Body of pancreas (tissue), 4 donors: ENCODE data around the gene LAMP1.

Experiments used
- POLR2A ChIP-seq, 3 donors: fragments of 450-650 bp; IDR thresholded peaks; one replicate each; pipeline ENCODE4 v1.6.1; 2016; ENCODE audit warnings: antibody characterized with exemption in 3 of 3, mild to moderate bottlenecking in 2 of 3
- TF ChIP-seq, protein P1 (sequence below), 7 experiments: fragments of 450-650 bp in 4 of 7; fragments of 200-600 bp in 3 of 7; sonication (generic) in 3 of 7; IDR thresholded peaks; one replicate each; pipeline ENCODE4 v1.5.1; 2016 to 2019; ENCODE audit warnings: antibody characterized with exemption in 7 of 7

GRCh38 chr13:113350938-113351335, 53.9 kb downstream of the LAMP1 start:
- TF ChIP-seq, protein P1, sequence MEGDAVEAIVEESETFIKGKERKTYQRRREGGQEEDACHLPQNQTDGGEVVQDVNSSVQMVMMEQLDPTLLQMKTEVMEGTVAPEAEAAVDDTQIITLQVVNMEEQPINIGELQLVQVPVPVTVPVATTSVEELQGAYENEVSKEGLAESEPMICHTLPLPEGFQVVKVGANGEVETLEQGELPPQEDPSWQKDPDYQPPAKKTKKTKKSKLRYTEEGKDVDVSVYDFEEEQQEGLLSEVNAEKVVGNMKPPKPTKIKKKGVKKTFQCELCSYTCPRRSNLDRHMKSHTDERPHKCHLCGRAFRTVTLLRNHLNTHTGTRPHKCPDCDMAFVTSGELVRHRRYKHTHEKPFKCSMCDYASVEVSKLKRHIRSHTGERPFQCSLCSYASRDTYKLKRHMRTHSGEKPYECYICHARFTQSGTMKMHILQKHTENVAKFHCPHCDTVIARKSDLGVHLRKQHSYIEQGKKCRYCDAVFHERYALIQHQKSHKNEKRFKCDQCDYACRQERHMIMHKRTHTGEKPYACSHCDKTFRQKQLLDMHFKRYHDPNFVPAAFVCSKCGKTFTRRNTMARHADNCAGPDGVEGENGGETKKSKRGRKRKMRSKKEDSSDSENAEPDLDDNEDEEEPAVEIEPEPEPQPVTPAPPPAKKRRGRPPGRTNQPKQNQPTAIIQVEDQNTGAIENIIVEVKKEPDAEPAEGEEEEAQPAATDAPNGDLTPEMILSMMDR (IDR thresholded peaks at IDR 0.05): no peak
- TF ChIP-seq POLR2A (IDR thresholded peaks at IDR 0.05): no peak
